MV-4-11 (cell line): ENCODE data around the gene PLA2G6.

Experiments
- DNase-seq: peaks from one replicate; lab custom pipeline; 2025; lab: John Stamatoyannopoulos, UW

The PLA2G6 gene

GRCh38 chr22:38069372-38070249 is 112.0 kb downstream of the PLA2G6 start:
- peak; percentile 94 for DNase-seq

GRCh38 chr22:38068641-38069371 is 112.8 kb downstream of the PLA2G6 start:
- no peak for DNase-seq

- no peak for DNase-seq
Observed at GRCh38 chr22:38067761-38068360, 113.8 kb downstream of the PLA2G6 start.

- no peak for DNase-seq
Observed at GRCh38 chr22:38067028-38067415, 114.6 kb downstream of the PLA2G6 start.

GRCh38 chr22:38066381-38067027 is 115.1 kb downstream of the PLA2G6 start:
- DNase-seq, result no peak

GRCh38 chr22:38065539-38065938 is 116.1 kb downstream of the PLA2G6 start:
- no peak for DNase-seq

- DNase-seq, result peak; percentile 85
Observed at GRCh38 chr22:38062791-38063190, 118.8 kb downstream of the PLA2G6 start.
